NK-92 treated with Interleukin-12 subunit alpha and Interleukin-12 subunit beta, amount 100 ng/mL, for 24 hours (cell line): Measurements from ENCODE around the gene KATNA1.

ENCODE experiments used
- DNase-seq: peaks from one replicate; lab custom pipeline; 2025; lab: John Stamatoyannopoulos, UW

KATNA1 gene

GRCh38 chr6:149608381-149608982, 40.0 kb downstream of the KATNA1 start:
- DNase-seq: no peak

DNA sequence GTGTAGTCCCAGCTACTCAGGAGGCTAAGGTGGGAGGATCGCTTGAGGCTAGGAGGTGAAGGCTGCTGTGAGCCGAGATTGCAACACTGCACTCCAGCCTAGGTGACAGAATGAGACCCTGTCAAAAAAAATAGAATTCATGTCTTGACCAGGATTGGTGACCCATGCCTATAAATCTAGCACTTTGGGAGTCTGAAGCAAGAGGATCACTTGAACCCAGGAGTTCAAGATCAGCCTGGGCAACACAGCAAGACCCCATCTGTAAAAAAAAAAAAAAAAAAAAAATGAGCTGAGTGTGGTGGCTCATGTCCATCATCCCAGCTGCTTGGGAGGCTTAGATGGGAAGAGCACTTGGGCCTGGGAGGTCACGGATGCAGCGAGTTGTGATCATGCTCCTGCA, 48.0 kb downstream of the KATNA1 start:
- DNase-seq: no peak

- no peak for DNase-seq
Measured at GRCh38 chr6:149593408-149593807, 55.1 kb downstream of the KATNA1 start.

GRCh38 chr6:149592983-149593382, 55.5 kb downstream of the KATNA1 start:
- no peak for DNase-seq

GRCh38 chr6:149586149-149586548, 62.4 kb downstream of the KATNA1 start:
- DNase-seq: no peak

DNA sequence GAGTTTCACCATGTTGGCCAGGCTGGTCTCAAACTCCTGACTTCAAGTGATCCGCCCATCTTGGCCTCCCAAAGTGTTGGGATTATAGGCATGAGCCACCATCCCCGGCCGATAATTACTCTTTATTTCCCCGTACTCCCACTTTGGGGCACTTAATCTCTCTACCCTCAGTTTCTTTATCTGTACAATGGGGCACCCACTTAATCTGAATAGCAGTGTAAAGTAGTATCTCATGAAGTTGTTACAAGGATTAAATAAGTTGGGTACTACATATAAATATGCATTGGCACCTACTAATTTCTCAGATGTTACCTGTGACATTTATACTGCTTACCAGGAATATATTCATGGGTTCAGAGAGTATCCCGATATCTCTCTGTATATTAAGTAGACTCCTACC, 67.2 kb downstream of the KATNA1 start:
- DNase-seq: no peak

DNA sequence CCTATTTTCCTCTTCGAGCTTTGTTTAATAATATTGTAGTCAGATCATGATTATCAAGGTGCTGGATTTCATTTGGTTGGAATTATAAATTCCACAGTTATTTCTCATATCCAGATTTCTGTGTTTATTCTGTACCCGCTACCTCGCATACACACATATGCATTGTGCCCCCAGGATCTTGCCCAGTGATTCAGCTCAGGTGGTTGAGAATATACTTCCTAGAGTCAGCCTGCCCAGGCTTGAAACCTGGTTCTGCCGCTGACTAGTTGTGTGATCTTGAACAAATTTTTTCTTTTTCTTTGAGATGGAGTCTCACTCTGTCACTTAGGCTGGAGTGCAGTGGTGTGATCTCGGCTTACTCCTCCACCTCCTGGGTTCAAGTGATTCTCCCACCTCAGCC, 67.6 kb downstream of the KATNA1 start:
- no peak for DNase-seq

- no peak for DNase-seq
Measured at GRCh38 chr6:149567945-149568585, 80.4 kb downstream of the KATNA1 start.

DNA sequence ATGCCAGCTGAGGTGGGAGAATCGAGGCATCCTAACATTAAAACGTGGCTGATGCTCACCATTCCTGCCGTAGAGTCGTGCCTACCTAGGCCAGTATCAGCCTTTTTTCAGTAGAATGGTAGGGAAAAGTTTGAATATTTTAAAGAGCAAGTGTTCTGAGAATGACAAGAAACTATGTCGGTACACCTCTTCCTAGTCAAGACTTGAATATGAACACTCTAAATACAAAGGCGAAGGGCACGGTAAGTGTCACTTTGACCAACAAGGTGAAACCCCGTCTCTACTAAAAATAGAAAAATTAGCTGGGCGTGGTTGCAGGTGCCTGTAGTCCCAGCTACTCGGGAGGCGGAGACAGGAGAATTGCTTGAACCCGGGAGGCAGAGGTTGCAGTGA, 81.3 kb downstream of the KATNA1 start:
- no peak for DNase-seq

GRCh38 chr6:149566410-149567193, 81.9 kb downstream of the KATNA1 start:
- DNase-seq: peak; percentile 46

DNA sequence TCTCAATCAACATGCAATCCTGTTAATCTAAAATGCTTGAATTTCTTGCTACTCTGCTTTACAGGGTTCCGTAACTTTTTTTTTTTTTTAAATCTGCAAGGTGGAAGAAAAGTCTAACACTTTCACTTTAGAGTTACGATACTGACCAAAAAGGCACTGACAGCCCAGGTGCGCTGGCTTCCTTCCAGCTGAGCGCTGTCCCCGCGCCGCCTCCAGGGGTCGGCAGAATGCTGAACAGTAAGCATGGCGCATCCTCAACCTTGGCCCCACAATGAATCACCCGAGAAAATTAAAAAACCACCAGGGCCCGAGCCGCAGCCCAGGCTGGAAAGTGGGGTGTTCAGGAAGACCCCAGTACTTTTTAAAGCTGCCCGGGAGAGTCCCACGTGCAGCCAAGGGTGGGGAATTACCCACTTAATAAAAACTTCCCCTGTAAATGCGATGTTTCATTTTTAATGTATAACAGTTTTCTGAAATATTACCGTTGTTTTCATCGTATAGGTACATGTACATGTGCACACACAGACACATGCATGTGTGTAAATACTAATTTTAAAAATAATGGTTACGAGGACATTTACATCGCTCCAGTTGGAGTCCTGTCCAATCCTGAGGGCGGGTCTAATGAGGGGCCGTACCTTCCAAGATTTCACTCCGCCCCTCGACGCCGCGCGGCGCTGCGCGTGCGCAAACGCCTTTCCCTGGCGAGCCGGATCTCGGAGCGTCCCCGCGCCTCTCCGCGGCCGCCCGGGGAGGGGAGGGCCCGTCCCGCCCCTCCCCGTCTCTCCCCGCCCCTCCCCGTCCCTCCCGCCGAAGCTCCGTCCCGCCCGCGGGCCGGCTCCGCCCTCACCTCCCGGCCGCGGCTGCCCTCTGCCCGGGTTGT, 82.7 kb downstream of the KATNA1 start, which contains the start of gene GINM1:
GINM1 (plus strand) TSS at position 849 of the 883 bp plus-strand sequence. CDS start 40 bp downstream, outside the sequence.
- peak; percentile 87 for DNase-seq

GRCh38 chr6:149563928-149564325, 84.6 kb downstream of the KATNA1 start:
- no peak for DNase-seq

DNA sequence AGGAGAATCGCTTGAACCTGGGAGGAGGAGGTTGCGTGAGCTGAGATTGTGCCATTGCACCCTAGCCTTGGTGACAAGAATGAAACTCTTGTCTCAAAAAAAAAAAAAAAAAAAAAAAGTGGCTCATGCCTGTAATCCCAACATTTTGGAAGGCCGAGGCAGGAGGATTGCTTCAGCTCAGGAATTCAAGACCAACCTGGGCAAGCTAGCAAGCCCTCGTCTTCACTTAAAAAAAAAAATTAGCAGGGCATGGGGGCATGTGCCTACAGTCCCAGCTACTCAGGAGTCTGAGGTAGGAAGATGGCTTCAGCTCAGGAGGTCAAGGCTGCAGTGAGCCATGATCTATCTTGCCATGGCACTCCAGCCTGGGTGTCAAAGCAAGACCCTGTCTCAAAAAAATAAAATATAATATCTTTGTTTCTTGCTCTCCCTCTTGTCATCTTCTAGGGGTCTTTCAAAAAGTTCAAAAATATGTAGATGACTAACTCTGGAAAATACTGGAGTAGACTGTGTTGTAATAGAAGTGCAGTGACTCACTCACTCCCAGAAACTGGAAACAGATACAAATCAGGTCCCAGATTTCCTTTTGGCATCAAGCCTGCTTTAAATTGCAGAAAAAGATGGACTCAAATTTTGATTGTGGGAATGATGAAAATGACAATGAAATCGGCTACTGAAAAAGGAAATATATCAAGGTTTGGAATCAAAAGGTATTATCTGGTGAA, 85.1 kb downstream of the KATNA1 start:
- DNase-seq: no peak

GRCh38 chr6:149560736-149561135, 87.8 kb downstream of the KATNA1 start:
- DNase-seq: no peak

DNA sequence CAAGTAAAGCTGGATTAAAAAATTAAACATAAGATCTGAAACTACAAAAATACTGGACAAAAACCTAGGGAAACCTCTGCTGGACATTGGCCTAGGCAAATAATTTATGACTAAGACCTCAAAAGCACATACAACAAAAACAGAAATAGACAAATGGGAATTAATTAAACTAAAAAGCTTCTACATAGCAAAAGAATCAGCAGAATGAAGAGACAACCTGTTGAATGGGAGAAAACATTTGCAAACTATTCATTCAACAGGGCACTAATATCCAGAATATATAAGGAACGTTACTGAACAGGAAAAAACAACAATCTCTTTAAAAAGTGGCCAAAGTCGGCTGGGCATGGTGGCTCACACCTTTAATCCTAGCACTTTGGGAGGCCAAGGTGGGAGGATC, 89.1 kb downstream of the KATNA1 start:
- no peak for DNase-seq

GRCh38 chr6:149558029-149558428, 90.5 kb downstream of the KATNA1 start:
- no peak for DNase-seq

DNA sequence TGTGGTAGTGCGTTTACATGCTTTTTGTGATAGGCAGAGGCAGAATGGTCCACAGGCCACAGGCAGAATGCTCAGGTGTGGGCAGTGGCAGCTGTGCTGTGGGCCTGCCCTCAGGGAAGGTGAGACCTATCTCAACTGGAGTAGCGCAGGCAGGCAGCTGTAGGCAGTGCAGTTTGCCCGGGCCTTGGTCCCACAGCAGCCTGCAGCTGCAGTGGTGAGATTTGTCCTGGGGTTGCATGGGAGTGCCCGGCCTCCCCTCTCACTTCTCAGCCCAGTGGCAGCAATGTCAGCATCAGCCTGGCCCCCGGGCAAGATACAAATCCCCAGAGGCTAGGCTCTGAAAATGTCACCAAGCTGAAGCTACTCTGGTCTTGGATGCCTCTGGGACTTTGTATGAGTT, 96.6 kb downstream of the KATNA1 start:
- DNase-seq: no peak

DNA sequence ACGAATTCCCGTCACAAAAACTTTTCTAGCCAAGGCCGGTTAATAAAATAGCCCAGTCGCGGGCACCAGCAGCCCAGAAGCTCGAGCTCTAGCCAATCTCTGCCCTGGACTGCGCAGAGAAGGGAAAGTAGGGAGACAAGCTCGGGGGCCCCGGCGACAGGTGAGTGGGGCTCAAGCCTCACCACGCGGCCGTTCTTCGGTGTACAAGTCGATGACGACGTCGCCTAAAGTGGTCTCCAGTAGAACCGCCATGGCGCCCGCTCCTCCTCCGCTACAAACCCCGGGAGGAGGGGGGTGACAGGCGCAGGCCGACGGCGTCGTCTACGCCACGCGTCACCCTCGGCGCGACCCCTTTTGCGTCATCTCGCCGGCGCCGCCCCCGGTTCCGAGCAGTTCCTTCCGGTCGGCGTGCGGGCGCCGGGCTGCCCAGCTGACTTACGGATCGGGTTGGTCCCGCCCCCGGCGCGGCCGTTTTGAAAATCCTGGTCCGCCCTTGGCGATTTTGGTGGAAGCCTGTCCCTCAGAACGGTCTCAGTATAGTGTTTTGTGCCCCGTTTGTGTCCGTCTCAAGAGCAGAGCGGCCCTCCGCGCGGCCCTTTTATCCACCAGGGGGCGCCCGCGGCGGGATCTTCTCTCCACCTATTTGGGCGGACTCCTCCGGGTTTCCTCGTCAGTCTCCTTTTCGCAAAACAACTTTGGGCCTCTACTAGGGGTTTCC, 102.6 kb downstream of the KATNA1 start, which contains the start of gene PPIL4:
PPIL4 (minus strand) TSS at position 290 of the 718 bp plus-strand sequence; CDS start at position 252, 38 bp downstream.
- peak; percentile 88 for DNase-seq

GRCh38 chr6:149545258-149545753, 103.2 kb downstream of the KATNA1 start:
- no peak for DNase-seq
